B cell (primary cell): ENCODE data around the gene NKX6-2. TPM values are rescaled to one million over a fixed set of nuclear protein-coding genes. Genes with fewer than 3 reads are reported as not detected.

Experiments
- ATAC-seq: fragments of 200-7000 bp; cut with Tn5 transposase; one replicate; pipeline ENCODE4 v1.10.0; 2021; ENCODE audit warnings: low read depth, mild to moderate bottlenecking, moderate number of reproducible peaks, moderate library complexity
- CTCF ChIA-PET: fragments of 350-600 bp; sonication (Branson Sonifier 250); formaldehyde crosslinking; loops from one replicate; lab custom pipeline; 2021; ENCODE audit warnings: antibody characterized with exemption, inconsistent platforms; lab: Charles Lee
- POLR2A ChIA-PET: fragments of 350-600 bp; sonication (Branson Sonifier 250); formaldehyde crosslinking; loops from one replicate; lab custom pipeline; 2021; ENCODE audit warnings: antibody characterized with exemption; lab: Charles Lee
- DNase-seq: peaks from one replicate; pipeline ENCODE4 v3.0.0; 2013
- H2AFZ ChIP-seq: 2 replicates; pipeline ENCODE4 v1.6.1; 2012; ENCODE audit warnings: mild to moderate bottlenecking, low read depth, low read length; ENCODE audit not compliant: insufficient read depth, poor library complexity, severe bottlenecking
- H3K27ac ChIP-seq, 2 donors: 1 replicate in 1 of 2; 2 replicates in 1 of 2; pipeline ENCODE4 v1.5.1; 2012 to 2013; ENCODE audit warnings: low read length in 2 of 2, mild to moderate bottlenecking in 2 of 2, moderate library complexity in 1 of 2
- H3K27me3 ChIP-seq, 4 experiments: fragments of 200-600 bp in 1 of 4; sonication (generic) in 1 of 4; replicated peaks in 1 of 4; 1 replicate in 2 of 4; 2 replicates in 2 of 4; pipeline versions ENCODE4 v1.6.1 to v1.7.0; 2013 to 2016; ENCODE audit warnings: low read length in 3 of 4, mild to moderate bottlenecking in 2 of 4, mixed read lengths in 1 of 4, moderate library complexity in 1 of 4; ENCODE audit not compliant: insufficient read depth in 4 of 4, control insufficient read depth in 3 of 4; ENCODE audit errors: control extremely low read depth in 1 of 4
- H3K36me3 ChIP-seq, 2 experiments: replicated peaks in 1 of 2; 1 replicate in 1 of 2; 2 replicates in 1 of 2; pipeline versions ENCODE4 v1.6.1 to v1.7.1; 2013; ENCODE audit warnings: low read length in 1 of 2; ENCODE audit not compliant: insufficient read depth in 2 of 2, control insufficient read depth in 1 of 2; ENCODE audit errors: control extremely low read depth in 1 of 2, extremely low read depth in 1 of 2
- H3K4me1 ChIP-seq, 2 donors: fragments of 200-600 bp in 1 of 2; sonication (generic) in 1 of 2; 1 replicate in 1 of 2; 2 replicates in 1 of 2; pipeline versions ENCODE4 v1.5.1 to v1.6.1; 2013 to 2017; ENCODE audit warnings: low read length in 2 of 2; ENCODE audit not compliant: control insufficient read depth in 2 of 2, insufficient read depth in 2 of 2
- H3K4me2 ChIP-seq: replicated peaks from 2 replicates; pipeline ENCODE3; 2012; ENCODE audit warnings: mild to moderate bottlenecking, low read depth, low read length; ENCODE audit not compliant: poor library complexity, severe bottlenecking
- H3K4me3 ChIP-seq, 5 experiments: fragments of 200-600 bp in 1 of 5; sonication (generic) in 1 of 5; 1 replicate in 3 of 5; 2 replicates in 2 of 5; pipeline versions ENCODE4 v1.5.1 to v1.7.0; 2011 to 2016; ENCODE audit warnings: low read length in 4 of 5, mild to moderate bottlenecking in 4 of 5, low read depth in 2 of 5, control low read depth in 1 of 5, moderate library complexity in 1 of 5; ENCODE audit not compliant: insufficient read depth in 1 of 5; ENCODE audit errors: control extremely low read depth in 1 of 5, extremely low read depth in 1 of 5
- H3K79me2 ChIP-seq: fragments of 200-600 bp; sonication (generic); one replicate; pipeline ENCODE4 v1.6.0; 2016; ENCODE audit warnings: low read length; ENCODE audit not compliant: control insufficient read depth, insufficient read depth
- H3K9ac ChIP-seq: fragments of 200-600 bp; sonication (generic); 2 replicates; pipeline ENCODE4 v1.6.1; 2017; ENCODE audit warnings: mild to moderate bottlenecking, low read length, moderate library complexity
- H3K9me3 ChIP-seq, 3 donors: one replicate each; pipeline versions ENCODE4 v1.6.1 to v1.7.1; 2013; ENCODE audit warnings: low read length in 2 of 3; ENCODE audit not compliant: control insufficient read depth in 2 of 3, insufficient read depth in 1 of 3; ENCODE audit errors: control extremely low read depth in 1 of 3
- H4K20me1 ChIP-seq: 2 replicates; pipeline ENCODE4 v1.6.0; 2012; ENCODE audit warnings: mild to moderate bottlenecking, low read length; ENCODE audit not compliant: insufficient read depth, control insufficient read depth, poor library complexity, severe bottlenecking
- H3K27ac Mint-ChIP-seq: one replicate; pipeline ENCODE4 v1.8.0; 2021; ENCODE audit warnings: mixed read lengths
- H3K27me3 Mint-ChIP-seq: one replicate; pipeline ENCODE4 v1.8.0; 2021; ENCODE audit warnings: mixed read lengths
- H3K4me1 Mint-ChIP-seq: one replicate; pipeline ENCODE4 v1.8.0; 2021; ENCODE audit warnings: mixed read lengths
- H3K4me3 Mint-ChIP-seq: one replicate; pipeline ENCODE4 v1.8.0; 2021; ENCODE audit warnings: mixed read lengths
- H3K9me3 Mint-ChIP-seq: one replicate; pipeline ENCODE4 v1.8.0; 2022; ENCODE audit warnings: mixed read lengths; ENCODE audit not compliant: insufficient read depth
- EZH2 ChIP-seq: IDR thresholded peaks from 2 replicates; pipeline ENCODE4 v1.6.1; 2012; ENCODE audit warnings: borderline replicate concordance, low read depth, mild to moderate bottlenecking, moderate library complexity, low read length; ENCODE audit not compliant: insufficient read depth, poor library complexity, severe bottlenecking
- WGBS: methylation state at CpG from one replicate; pipeline ENCODE4 v1.1.5; 2013; ENCODE audit warnings: missing lambda C conversion rate; ENCODE audit not compliant: insufficient coverage; 5-methylcytosine and 5-hydroxymethylcytosine counted together
- intact Hi-C: fragments of 100-400 bp; cut with micrococcal nuclease; formaldehyde crosslinking; loops from one replicate; pipeline ENCODE4 v1.10.0; 2022
- polyA plus RNA-seq: library from polyadenylated mRNA; depleted of rRNA; stranded (reverse); fragments of >200 nt; gene quantifications from 2 replicates; pipeline ENCODE4 v1.2.3, GENCODE V29; 2012
- total RNA-seq, 2 donors: library from RNA; stranded (reverse); fragments of 120-200 nt in 1 of 2; gene quantifications; 1 replicate in 1 of 2; 2 replicates in 1 of 2; pipeline versions ENCODE4 v1.2.3 to v1.2.4, GENCODE V29; 2013 to 2022
- TF ChIP-seq, protein P1 (sequence below): fragments of 200-600 bp; IDR thresholded peaks from one replicate; pipeline ENCODE4 v1.8.0; 2022; ENCODE audit warnings: antibody characterized with exemption, mild to moderate bottlenecking

The NKX6-2 gene
- total and polyA plus RNA-seq, 2 donors (not counting 1 experiment from before 2014, with no cell fraction given): not detected

DNA sequence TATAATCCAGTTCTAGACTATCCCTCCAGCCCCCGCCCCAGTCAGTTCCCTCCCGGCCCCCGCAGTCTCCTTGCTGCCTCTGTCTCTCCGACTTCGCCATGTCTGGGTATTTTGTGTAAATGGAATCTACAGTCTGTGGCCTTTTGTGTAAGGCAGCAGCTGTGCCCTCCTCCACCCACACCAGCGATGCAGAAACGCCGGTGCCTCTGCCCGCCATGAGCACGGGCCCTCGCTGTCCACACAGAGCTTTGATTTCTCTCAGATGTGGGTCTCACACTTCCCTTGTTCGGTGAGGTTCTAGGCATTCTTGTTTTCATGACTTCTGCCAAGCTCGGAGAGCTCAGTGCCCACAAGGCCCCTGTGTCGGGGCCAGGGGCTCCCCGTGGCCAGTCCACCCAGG is 37.8 kb downstream of the NKX6-2 start:
- TF ChIP-seq, protein P1, sequence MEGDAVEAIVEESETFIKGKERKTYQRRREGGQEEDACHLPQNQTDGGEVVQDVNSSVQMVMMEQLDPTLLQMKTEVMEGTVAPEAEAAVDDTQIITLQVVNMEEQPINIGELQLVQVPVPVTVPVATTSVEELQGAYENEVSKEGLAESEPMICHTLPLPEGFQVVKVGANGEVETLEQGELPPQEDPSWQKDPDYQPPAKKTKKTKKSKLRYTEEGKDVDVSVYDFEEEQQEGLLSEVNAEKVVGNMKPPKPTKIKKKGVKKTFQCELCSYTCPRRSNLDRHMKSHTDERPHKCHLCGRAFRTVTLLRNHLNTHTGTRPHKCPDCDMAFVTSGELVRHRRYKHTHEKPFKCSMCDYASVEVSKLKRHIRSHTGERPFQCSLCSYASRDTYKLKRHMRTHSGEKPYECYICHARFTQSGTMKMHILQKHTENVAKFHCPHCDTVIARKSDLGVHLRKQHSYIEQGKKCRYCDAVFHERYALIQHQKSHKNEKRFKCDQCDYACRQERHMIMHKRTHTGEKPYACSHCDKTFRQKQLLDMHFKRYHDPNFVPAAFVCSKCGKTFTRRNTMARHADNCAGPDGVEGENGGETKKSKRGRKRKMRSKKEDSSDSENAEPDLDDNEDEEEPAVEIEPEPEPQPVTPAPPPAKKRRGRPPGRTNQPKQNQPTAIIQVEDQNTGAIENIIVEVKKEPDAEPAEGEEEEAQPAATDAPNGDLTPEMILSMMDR: no peak
- TF ChIP-seq EZH2: no peak
- H3K4me1 ChIP-seq: no peaks in the 10 kb centered on the region
- no peak for DNase-seq
- 94% methylated on average over 10 of the region's 15 CpGs for WGBS
- peaks cover 0 to 9% of the 10 kb centered on the region in 2 experiments for H3K36me3 ChIP-seq
- H3K4me3 ChIP-seq: no peak overlapping the region
- H3K4me2 ChIP-seq: no peak overlapping the region
- no peak for ATAC-seq
- no peaks in the 10 kb centered on the region for H3K4me1 Mint-ChIP-seq
- no peak overlapping the region for H3K27ac Mint-ChIP-seq
- no peak overlapping the region for H3K9ac ChIP-seq
- no peak overlapping the region for H3K4me3 Mint-ChIP-seq
- ChIA-PET POLR2A (no interaction called here), CTCF (no interaction called here)
- no peaks in the 10 kb centered on the region for H3K79me2 ChIP-seq
- no peaks in the 10 kb centered on the region for H3K27me3 ChIP-seq
- intact Hi-C loops: no loop called here
- peaks cover 43% of the 10 kb centered on the region for H4K20me1 ChIP-seq
- no peaks in the 10 kb centered on the region for H3K27me3 Mint-ChIP-seq
- peaks cover 0 to 24% (median 0%) of the 10 kb centered on the region in 3 donors for H3K9me3 ChIP-seq
- no peak overlapping the region for H2AFZ ChIP-seq
- H3K27ac ChIP-seq: no peak overlapping the region
- no peaks in the 10 kb centered on the region for H3K9me3 Mint-ChIP-seq

DNA sequence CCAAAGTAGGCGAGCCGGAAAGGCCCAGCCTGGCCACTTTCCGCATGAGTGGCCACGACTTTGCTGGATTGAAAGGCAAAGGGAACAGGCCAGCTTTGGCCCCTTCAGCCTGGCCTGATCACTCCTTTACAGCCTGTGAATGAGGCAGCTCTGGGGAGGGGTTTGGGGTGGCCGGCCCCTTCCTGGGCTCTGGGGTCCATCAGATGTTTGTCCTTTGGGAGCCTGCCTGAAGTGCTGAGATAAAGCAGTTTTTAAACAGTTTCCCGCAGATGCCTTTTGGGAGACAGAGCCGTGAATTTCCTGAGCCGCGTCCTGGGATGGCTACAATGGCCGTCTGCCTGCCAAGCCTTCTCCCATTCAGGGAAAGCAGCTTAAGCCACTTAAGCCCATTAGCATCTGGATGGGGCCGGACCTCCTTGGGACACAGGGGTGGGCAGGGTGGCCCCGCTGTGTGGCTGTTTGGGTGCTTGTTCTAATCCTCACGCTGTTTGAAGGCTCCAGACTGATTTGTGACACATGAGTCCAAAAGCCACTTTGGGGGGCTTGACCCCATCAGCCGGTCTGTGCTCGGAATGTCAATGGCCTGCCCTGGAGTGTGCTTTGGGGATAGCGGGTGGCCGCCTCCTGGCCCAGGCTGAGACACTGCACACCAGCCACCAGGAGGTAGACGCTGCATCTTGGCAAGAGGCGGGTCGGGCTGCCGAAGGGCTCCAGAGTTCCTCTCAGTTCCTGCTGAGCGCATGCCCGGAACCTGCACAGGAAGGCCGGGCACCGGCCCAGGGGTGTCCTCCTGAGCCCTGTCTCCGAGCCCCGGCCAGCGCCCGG is 38.9 kb downstream of the NKX6-2 start:
- DNase-seq: no peak
- CTCF ChIA-PET: no interaction called here

More for the DNA sequence above, 38.9 kb downstream of the NKX6-2 start:
- no peaks in the 10 kb centered on the region for H3K79me2 ChIP-seq
- no peak overlapping the region for H3K4me3 Mint-ChIP-seq
- H3K9me3 ChIP-seq: peaks cover 0 to 15% (median 0%) of the 10 kb centered on the region in 3 donors
- TF ChIP-seq, protein P1: no peak
- TF ChIP-seq EZH2: no peak
- H3K27ac ChIP-seq: no peak overlapping the region
- H3K4me2 ChIP-seq: no peak overlapping the region
- intact Hi-C loops: no loop called here
- POLR2A ChIA-PET: no interaction called here
- H3K27me3 ChIP-seq: no peaks in the 10 kb centered on the region
- no peak overlapping the region for H3K27ac Mint-ChIP-seq
- H3K9me3 Mint-ChIP-seq: no peaks in the 10 kb centered on the region
- ATAC-seq: no peak
- no peak overlapping the region for H3K4me3 ChIP-seq
- no peaks in the 10 kb centered on the region for H3K27me3 Mint-ChIP-seq
- H3K4me1 Mint-ChIP-seq: no peaks in the 10 kb centered on the region
- no peak overlapping the region for H3K9ac ChIP-seq
- H3K4me1 ChIP-seq: no peaks in the 10 kb centered on the region
- WGBS: 96% methylated on average over 23 of the region's 29 CpGs
- peaks cover 0 to 9% of the 10 kb centered on the region in 2 experiments for H3K36me3 ChIP-seq
- peaks cover 43% of the 10 kb centered on the region for H4K20me1 ChIP-seq
- H2AFZ ChIP-seq: no peak overlapping the region
